Measurements from ENCODE around the gene ZAP70. TPM values are rescaled to one million over a fixed set of nuclear protein-coding genes. Genes with fewer than 3 reads are reported as not detected.
"Not testable (repeated sequence)": the region's sequence is repeated elsewhere in the genome, so short reads cannot be mapped to it uniquely, and the experiment has no call there.

The ZAP70 gene
- total RNA-seq (2014; rRNA removed; shearing (Covaris generic)), result 0.47 TPM in 1 of 2 replicates, not detected in the other
- polyA plus RNA-seq (2015; cell fraction: cytosol; rRNA removed), result not detected in 2 replicates
- 0.26 TPM in 1 of 2 replicates, not detected in the other for polyA plus RNA-seq (2015; cell fraction: nucleus; rRNA removed)

DNA sequence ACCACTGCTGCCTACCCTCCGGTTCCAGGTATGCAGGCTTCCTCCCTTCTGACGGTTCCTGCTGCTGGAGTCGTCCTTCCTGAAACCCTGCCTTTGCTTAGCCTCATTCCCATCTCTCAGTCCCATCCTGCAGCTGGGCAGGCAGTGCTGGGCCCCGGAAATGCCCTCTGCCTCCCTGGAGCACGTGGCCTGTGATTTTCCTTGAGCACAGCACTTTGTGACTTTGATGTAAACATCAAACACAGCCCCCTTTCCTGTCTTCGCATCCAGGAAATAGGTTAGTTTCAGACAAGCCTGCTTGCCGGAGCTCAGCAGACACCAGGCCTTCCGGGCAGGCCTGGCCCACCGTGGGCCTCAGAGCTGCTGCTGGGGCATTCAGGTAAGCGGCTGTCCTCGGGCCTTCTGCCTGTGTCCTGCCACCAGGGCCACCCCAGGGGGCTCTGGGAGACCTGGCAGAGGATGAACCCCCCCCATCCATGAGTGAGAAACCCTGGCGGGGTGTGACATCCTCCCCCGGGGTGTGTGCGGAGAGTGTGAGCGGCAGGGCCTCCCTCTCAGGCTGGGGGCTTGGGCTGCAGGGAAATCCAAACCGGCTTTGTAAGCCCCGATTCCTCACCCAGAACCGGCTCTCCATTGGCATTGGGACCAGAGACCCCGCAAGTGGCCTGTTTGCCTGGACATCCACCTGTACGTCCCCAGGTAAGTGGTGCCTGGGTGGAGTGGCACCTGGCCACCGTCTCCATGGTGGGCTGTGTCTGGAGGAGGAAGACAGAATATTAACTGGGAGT lies at the start of gene ZAP70:
Gene ZAP70 (plus strand): TSS at position 281 of the 788 bp plus-strand sequence. CDS start 10,461 bp downstream, outside the sequence.
- no peak for DNase-seq (ENCODE audit: low read depth)

DNA sequence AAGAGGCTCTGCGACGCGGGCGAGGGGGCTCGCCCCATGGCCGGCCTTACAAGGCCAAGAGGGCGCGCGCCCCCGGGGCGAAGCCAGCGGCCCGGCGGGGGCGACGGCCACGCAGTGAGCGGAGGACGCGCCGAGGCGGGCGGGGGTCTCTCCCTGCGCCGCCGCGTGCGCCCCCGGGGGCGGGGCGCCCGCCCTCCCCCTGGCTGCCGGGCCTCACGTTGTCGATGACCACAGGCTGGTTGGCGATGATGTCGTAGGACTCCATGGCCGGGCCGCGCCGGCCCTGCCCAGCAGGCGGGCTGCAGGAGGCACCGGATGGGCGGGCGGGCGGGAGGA lies 49.8 kb upstream of the ZAP70 start:
- DNase-seq (ENCODE audit: low read depth), result no peak

DNA sequence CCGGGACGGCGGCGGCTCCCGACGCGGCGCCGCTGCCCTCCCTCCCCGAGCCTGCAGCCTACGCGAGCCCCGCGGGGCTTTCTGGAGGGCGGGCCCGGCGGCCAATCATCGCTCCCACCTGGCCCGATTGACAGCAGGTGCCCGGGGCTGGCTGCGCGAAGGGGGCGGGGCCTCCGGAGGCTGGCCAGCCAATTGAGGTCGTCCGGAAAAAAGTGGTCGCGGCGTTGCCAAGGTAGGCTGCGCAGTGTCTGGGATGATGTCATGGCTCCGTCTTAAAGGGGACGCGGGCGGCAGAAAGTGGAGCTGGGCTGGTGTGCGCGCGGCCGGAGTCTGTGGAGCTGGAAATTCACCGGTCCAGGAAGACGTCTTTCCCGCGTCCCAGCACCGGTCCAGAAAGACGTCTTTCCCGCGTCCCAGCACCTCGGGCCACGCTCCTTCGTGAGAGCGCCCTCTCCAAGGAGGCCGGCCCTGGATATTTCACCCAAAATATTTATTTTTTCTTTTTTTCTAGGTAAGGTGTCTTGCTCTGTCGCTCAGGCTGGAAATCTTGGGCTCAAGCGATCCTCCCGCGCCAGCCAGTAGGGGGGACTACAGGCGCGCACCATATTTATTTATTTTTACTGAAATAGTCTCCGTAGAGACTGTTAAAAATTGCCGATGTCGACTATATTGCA lies 49.3 kb upstream of the ZAP70 start, which contains the start of gene ACTR1B:
Gene ACTR1B (minus strand): TSS at position 83 of the 674 bp plus-strand sequence. CDS start 154 bp downstream, outside the sequence.
- DNase-seq (ENCODE audit: low read depth), result peak; percentile 99

- no peak for DNase-seq (ENCODE audit: low read depth)
Observed at GRCh38 chr2:97664636-97664970, 48.8 kb upstream of the ZAP70 start.

DNA sequence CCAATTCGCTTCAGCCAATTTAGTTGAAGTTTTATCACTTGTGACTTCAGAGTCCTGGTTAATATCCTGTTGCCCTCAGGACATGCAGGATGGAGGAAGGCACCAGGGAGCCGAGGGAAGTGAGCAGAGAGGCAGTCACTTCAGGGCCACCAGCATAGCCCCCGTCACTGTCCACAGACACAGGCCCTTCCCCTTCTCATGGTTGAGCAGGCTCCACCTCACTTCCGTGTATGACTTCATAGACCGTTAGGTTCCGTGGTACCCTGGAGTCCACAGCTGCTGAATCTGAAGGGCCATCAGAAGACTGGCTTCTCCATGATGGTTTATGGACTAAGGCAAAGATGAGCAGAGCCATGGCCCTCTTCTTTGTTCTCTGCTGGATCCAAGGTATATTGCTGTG lies 43.9 kb upstream of the ZAP70 start, which contains the start of gene C2orf92:
Gene C2orf92 (plus strand): TSS at position 266 of the 400 bp plus-strand sequence. CDS start 76 bp downstream, at position 342.
- DNase-seq (ENCODE audit: low read depth), result no peak

DNA sequence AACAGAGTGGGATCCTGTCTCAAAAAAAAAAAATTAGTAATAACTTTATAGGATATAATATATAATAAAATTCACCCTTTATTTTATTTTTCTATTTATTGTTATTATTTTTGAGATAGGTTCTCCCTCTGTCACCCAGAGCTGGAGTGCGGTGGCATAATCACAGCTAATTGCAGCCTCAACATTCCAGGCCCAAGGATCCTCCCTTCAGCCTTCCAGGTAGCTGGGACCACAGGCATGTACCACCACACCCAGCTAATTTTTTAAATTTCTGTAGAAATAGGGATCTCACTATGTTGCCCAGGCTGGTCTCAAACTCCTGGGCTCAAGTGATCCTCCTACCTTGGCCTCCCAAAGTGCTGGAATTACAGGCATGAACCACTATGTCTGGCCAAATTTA lies 42.9 kb upstream of the ZAP70 start:
- no peak for DNase-seq (ENCODE audit: low read depth)

DNA sequence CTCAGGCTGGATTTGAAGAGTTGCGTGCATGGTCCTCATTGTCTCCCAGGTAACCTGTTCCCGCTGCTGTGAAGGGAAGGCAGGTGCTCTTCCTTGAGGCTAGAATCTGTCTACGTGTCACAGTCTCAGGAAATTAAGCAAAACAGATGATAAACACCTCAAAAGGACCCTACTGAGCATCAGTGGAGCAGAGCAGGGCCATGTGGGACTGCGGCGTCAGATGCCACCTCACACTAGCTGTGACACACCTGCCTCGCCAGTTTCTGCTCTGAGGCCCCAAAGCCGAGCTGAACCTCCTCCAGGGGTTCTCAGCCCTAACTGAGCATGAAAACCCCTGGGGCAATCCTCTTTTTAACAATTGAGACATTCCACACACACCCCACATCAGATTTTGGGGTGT lies 41.9 kb upstream of the ZAP70 start:
- no peak for DNase-seq (ENCODE audit: low read depth)

DNA sequence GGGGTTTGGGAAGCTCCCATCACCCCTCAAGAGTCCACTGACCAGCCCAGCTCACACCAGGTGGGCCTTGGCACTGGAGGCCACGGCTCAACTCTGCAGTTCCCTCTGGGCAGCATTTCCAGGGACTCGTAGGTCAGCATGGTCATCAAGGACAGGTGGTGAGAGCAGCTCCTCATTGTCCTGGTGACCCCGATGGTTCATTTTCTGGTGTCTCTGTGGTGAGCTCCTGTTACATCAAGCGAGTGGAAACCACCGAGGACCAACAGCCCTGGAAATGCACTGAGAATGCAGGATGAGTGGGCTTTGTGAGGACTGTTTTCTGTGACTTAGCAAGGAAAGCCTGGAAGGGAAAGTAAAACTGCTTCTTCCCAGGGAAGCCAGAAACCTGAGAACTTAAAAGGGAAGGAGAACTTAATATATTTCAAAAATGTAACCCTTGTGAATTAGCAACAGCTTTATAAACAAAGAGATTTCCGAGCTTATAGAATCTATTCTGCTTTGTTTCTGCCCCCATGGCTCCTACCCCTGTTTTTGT lies 40.7 kb upstream of the ZAP70 start:
- not testable (repeated sequence) for DNase-seq (ENCODE audit: low read depth)

DNA sequence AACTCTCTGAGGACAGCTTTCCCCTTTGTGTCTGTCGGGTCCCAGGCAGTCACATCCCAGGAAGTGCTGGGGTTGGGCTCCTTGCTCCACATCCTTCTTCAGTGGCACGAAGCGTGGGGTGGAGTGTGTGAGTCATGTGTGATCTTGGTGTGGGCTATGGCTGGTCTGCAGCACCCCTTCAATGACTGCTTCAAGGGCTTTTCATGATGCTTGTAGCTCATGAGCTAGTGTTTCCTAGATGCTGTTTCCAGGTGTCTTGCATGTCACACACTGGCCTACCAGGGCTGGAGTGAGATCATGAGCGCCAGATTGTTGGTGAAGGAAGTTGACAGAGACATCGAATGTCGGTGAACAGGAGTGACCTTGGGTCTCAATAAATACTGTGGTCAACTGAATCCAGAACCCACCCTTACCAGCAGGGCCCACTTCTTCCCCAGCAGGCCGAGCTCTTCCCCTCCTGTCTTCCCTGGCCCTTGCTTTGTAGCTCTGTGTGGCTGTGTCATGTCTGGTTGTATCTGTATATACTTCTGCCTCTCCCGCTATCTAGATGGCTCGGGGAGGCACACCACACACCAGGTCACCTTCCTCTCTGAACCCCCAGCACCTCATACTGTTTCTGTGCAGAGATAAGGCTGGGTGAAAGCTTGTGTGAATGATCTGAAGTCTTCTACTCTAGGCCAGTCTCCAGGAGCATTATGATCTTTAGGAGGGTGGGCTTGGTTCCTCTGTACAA lies 40.0 kb upstream of the ZAP70 start:
- peak; percentile 26 for DNase-seq (ENCODE audit: low read depth)

GRCh38 chr2:97673915-97674283 lies 39.5 kb upstream of the ZAP70 start:
- DNase-seq (ENCODE audit: low read depth), result no peak

DNA sequence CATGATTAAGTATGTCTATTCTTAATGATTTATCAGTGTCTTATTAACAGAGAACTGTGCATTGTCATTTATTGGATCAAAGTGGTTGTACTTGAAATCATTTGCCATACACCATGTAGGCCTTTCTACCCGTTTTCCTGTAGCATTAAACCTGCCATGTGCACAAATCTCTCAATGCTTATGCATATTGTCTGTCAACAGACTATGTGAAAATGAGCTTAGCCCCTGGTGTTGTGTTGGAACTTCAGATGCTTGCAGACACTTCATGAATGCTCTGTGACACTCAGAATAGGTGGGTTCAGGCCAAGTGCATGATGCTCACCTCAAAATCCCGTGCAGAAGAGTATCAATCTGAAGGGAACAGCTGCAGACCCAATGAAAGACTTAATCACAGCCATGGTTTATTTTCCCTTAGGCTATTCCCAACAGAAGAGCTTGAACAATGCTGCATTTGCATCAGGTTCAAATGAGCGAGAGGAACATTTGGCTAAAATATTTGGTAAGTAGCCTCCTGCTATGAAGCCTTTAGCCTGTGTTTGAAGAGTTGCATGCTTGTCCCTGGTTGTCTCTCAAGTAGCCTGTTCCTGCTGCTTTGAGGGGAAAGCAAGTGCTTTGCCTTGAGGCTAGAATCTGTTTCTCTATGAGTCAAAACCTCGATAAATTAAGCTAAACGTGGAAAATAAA lies 37.8 kb upstream of the ZAP70 start:
- no peak for DNase-seq (ENCODE audit: low read depth)

- no peak for DNase-seq (ENCODE audit: low read depth)
Observed at GRCh38 chr2:97676620-97677019, 36.8 kb upstream of the ZAP70 start.

GRCh38 chr2:97677480-97677879 lies 35.9 kb upstream of the ZAP70 start:
- DNase-seq (ENCODE audit: low read depth), result no peak

DNA sequence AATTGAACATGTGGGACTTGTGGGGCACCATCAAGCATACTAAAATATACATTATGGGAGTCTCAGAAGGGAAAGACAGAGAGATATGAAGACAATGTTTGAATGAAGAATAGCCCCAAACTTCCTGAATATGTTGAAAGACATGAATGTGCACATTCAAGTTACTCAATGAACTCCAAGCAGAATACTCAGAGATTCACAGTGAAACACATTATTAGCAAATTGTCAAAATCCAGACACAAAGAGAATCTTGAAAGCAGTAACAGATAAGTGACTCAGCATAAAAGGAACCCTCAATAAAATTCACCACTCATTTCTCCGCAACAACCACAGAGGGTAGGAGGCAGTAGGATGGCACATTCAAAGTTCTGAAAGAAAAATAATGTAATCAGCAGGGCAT lies 35.1 kb upstream of the ZAP70 start:
- peak; percentile 29 for DNase-seq (ENCODE audit: low read depth)

DNA sequence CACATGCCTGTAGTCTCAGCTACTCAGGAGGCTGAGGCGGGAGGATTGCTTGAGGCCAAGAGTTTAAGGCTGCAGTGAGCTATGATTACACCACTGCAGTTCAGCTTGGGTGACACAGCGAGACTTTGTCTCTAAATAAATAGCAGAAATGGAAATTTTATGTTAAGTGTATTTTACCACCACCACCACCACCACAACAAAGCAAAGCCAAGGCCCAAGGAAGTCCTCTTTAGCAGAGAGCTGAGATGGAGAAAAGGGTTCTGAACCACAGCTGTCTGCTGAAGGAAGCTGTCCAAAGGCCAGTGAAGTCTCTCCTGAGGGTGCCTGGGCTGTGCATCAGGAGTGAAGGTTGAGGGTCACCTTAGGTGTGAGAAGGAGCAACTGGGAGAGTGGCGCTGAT lies 26.1 kb upstream of the ZAP70 start:
- not testable (repeated sequence) for DNase-seq (ENCODE audit: low read depth)

DNA sequence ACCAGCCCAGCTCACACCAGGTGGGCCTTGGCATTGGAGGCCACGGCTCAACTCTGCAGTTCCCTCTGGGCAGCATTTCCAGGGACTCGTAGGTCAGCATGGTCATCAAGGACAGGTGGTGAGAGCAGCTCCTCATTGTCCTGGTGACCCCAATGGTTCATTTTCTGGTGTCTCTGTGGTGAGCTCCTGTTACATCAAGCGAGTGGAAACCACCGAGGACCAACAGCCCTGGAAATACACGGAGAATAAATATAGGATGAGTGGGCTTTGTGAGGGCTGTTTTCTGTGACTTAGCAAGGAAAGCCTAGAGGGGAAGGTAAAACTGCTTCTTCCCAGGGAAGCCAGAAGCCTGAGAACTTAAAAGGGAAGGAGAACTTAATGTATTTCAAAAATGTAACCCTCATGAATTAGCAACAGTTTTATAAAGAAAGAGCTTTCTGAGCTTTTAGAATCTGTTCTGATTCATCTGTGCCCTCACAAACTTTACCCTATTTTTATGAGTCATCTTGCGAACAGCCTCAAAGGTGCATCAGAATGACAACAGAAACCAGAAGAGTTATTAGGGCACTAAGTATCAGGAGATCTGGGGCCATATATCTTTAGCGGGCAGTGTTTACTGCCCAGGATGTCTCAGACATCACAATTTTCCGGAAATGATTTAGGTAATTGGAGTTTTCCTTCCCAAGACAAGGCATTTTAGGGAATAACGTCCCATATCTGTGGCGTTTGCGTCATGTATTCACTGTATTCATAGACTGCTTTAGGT lies 25.1 kb upstream of the ZAP70 start:
- DNase-seq (ENCODE audit: low read depth), result peak; percentile 33

- no peak for DNase-seq (ENCODE audit: low read depth)
Observed at GRCh38 chr2:97691166-97691565, 22.2 kb upstream of the ZAP70 start.

GRCh38 chr2:97693476-97693875 lies 19.9 kb upstream of the ZAP70 start:
- peak; percentile 50 for DNase-seq (ENCODE audit: low read depth)

DNA sequence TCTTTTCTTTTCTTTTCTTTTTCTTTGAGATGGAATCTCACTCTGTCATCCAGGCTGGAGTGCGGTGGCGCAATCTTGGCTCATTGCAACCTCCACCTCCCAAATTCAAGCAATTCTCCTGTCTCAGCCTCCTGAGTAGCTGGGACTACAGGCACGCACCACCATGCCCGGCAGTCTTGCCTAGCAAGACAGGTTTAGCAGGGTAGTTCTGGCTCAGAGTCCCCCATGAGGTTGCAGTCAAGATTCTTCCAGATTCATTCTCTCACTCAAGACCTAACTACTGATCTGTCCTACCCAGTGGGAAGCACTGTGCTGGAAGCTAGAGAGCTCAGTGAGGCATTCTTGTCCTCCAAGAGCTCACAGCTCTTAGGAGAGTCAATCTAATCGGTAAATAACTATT lies 17.6 kb upstream of the ZAP70 start:
- no peak for DNase-seq (ENCODE audit: low read depth)
